Prostate gland (tissue), 2 donors: ENCODE results near the gene CCDC92.

Source experiments
- POLR2A ChIP-seq: fragments of 450-650 bp; IDR thresholded peaks from one replicate; pipeline ENCODE4 v1.6.1; 2016; ENCODE audit warnings: antibody characterized with exemption, mild to moderate bottlenecking
- POLR2AphosphoS5 ChIP-seq: sonication (generic); formaldehyde crosslinking; IDR thresholded peaks from one replicate; pipeline ENCODE4 v1.6.1; 2017; ENCODE audit warnings: antibody characterized with exemption
- TF ChIP-seq, protein P1 (sequence below), 4 experiments: fragments of 200-600 bp in 2 of 4; fragments of 450-650 bp in 2 of 4; sonication (generic) in 2 of 4; IDR thresholded peaks; 1 replicate in 3 of 4; 2 replicates in 1 of 4; pipeline ENCODE4 v1.5.1; 2016 to 2019; ENCODE audit warnings: antibody characterized with exemption in 4 of 4, mild to moderate bottlenecking in 2 of 4, moderate library complexity in 2 of 4

DNA sequence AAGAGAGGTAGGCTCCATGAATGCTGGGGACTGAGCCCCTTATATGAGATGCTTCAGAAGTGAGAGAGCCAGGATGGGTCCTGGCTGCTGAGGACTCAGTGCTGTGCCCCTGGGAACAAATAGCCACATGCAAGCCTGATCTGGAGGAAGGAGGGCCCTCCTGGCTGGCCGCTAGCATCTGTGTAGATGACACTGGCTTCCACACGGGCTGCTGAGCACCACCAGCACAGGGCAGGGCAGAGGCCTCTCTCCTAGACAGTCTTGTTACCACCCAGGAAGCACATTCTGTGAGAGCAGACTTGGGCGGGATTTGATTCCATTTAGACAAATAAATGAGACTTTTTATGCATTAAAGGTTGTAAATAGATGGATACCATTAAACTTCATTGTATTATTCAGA lies 48.4 kb upstream of the CCDC92 start:
- TF ChIP-seq, protein P1, sequence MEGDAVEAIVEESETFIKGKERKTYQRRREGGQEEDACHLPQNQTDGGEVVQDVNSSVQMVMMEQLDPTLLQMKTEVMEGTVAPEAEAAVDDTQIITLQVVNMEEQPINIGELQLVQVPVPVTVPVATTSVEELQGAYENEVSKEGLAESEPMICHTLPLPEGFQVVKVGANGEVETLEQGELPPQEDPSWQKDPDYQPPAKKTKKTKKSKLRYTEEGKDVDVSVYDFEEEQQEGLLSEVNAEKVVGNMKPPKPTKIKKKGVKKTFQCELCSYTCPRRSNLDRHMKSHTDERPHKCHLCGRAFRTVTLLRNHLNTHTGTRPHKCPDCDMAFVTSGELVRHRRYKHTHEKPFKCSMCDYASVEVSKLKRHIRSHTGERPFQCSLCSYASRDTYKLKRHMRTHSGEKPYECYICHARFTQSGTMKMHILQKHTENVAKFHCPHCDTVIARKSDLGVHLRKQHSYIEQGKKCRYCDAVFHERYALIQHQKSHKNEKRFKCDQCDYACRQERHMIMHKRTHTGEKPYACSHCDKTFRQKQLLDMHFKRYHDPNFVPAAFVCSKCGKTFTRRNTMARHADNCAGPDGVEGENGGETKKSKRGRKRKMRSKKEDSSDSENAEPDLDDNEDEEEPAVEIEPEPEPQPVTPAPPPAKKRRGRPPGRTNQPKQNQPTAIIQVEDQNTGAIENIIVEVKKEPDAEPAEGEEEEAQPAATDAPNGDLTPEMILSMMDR (IDR thresholded peaks at IDR 0.05), result no peak
- TF ChIP-seq POLR2A (no peak), POLR2AphosphoS5 (no peak)
